Measurements from ENCODE around the gene TMEM198.

- no peak for TF ChIP-seq CTCF (IDR thresholded peaks at IDR 0.05; ENCODE audit: low read depth, low read length, missing input control)
- no peak for TF ChIP-seq RAD21 (IDR thresholded peaks at IDR 0.05)
- TF ChIP-seq EGR1 (IDR thresholded peaks at IDR 0.05; ENCODE audit: low read depth in 2 of 2), result no peak
- TF ChIP-seq RXRA (IDR thresholded peaks at IDR 0.05), result no peak
These were observed 34.7 kb upstream of the TMEM198 start for GRCh38 chr2:219508971-219509779.
